ENCODE measurements around the gene ADAM21.
A peak's percentile ranks its signal among the peaks of the same experiment; 100 is the strongest.
"Not testable (repeated sequence)": the region's sequence is repeated elsewhere in the genome, so short reads cannot be mapped to it uniquely, and the experiment has no call there.

Gene ADAM21

DNA sequence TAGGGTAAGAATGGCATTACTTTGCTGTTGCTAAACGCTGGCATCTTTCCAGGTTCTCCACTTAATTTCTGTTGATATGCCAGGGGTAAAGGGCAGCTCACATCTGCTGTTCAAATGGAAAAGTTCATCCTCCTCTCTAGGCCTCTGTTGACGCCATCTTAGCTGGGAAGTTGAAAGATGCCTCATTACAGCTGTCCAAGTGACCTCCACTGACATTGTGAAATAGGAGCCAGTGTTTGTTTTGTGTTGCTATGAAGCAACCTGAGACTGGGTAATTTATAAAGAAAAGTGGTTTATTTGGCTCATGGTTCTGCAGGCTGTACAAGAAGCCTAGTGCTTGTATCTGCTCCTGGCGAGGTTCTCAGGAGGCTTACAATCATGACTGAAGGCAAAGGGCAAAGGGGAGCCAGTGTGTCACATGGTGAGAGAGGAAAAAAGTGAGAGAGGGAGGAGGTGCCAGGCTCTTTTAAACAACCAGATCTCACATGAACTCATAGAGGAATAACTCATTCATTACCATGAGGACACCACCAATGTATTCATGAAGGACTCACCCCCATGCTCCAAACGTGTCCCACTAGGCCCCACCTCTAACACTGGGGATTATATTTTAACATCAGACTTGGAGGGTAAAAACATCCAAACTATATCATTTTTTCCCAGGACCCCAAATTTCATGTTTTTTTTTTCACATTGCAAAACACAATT, 3.2 kb upstream of the ADAM21 start:
- Histone ChIP-seq H3K4me1 (ENCODE audit: low read length) (no peaks in the 10 kb centered on the region), H3K4me3 (ENCODE audit: low read length) (no peak overlapping the region), H3K27me3 (ENCODE audit: low read depth, low read length) (no peaks in the 10 kb centered on the region), H3K79me2 (ENCODE audit: low read length) (no peaks in the 10 kb centered on the region), H3K9me3 (ENCODE audit: insufficient read depth, low read length) (no peaks in the 10 kb centered on the region), H2AFZ (ENCODE audit: low read depth, low read length) (no peak overlapping the region), H3K4me2 (ENCODE audit: low read length) (no peak overlapping the region), H3K9ac (ENCODE audit: low read length) (no peak overlapping the region), H3K27ac (ENCODE audit: low read length) (no peak overlapping the region), H3K36me3 (replicated peaks; ENCODE audit: low read depth, low read length) (no peaks in the 10 kb centered on the region), H4K20me1 (ENCODE audit: insufficient read depth, low read length) (no peaks in the 10 kb centered on the region)
- TF ChIP-seq EZH2phosphoT487 (IDR thresholded peaks at IDR 0.05; ENCODE audit: low read depth) = no peak
- TF ChIP-seq, protein P1, sequence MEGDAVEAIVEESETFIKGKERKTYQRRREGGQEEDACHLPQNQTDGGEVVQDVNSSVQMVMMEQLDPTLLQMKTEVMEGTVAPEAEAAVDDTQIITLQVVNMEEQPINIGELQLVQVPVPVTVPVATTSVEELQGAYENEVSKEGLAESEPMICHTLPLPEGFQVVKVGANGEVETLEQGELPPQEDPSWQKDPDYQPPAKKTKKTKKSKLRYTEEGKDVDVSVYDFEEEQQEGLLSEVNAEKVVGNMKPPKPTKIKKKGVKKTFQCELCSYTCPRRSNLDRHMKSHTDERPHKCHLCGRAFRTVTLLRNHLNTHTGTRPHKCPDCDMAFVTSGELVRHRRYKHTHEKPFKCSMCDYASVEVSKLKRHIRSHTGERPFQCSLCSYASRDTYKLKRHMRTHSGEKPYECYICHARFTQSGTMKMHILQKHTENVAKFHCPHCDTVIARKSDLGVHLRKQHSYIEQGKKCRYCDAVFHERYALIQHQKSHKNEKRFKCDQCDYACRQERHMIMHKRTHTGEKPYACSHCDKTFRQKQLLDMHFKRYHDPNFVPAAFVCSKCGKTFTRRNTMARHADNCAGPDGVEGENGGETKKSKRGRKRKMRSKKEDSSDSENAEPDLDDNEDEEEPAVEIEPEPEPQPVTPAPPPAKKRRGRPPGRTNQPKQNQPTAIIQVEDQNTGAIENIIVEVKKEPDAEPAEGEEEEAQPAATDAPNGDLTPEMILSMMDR (IDR thresholded peaks at IDR 0.05; ENCODE audit: low read depth, low read length) = no peak

DNA sequence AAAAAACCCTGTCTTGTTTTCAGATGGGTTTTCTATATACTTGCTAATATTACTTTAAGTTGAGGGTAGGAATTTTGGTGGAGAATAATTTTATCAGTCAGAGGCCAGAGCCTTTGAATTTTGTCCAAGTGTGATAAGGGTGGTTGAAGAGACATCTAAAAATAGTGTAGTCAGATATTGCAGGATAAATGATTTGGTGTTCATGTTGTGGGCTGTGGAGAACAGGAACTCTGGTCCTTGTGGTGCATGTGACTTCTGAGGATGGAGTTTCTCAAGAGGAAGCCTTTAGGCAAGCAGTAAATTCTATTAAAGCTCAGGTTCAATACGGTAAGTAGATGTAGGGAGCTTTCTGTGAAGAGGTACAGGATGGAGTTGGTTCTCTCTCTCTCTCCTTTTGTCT, 2.8 kb downstream of the ADAM21 start:
- no peaks in the 10 kb centered on the region for H3K4me1 ChIP-seq (ENCODE audit: low read length)
- no peak overlapping the region for H3K9ac ChIP-seq (ENCODE audit: low read length)
- H3K4me3 ChIP-seq (ENCODE audit: low read length) = no peak overlapping the region
- H2AFZ ChIP-seq (ENCODE audit: low read depth, low read length) = no peak overlapping the region
- H3K79me2 ChIP-seq (ENCODE audit: low read length) = no peaks in the 10 kb centered on the region
- H3K4me2 ChIP-seq (ENCODE audit: low read length) = no peak overlapping the region
- H3K27me3 ChIP-seq (ENCODE audit: low read depth, low read length) = no peaks in the 10 kb centered on the region
- no peak overlapping the region for H3K27ac ChIP-seq (ENCODE audit: low read length)
- no peaks in the 10 kb centered on the region for H4K20me1 ChIP-seq (ENCODE audit: insufficient read depth, low read length)
- H3K36me3 ChIP-seq (replicated peaks; ENCODE audit: low read depth, low read length) = no peaks in the 10 kb centered on the region
- H3K9me3 ChIP-seq (ENCODE audit: insufficient read depth, low read length) = no peaks in the 10 kb centered on the region
- no peak for TF ChIP-seq EZH2phosphoT487 (IDR thresholded peaks at IDR 0.05; ENCODE audit: low read depth)

- Histone ChIP-seq H3K4me3 (ENCODE audit: low read length) (no peak overlapping the region), H3K9me3 (ENCODE audit: insufficient read depth, low read length) (no peaks in the 10 kb centered on the region), H3K27me3 (ENCODE audit: low read depth, low read length) (no peaks in the 10 kb centered on the region), H3K9ac (ENCODE audit: low read length) (no peak overlapping the region), H3K36me3 (replicated peaks; ENCODE audit: low read depth, low read length) (peaks cover 8% of the 10 kb centered on the region), H4K20me1 (ENCODE audit: insufficient read depth, low read length) (no peaks in the 10 kb centered on the region), H3K79me2 (ENCODE audit: low read length) (no peaks in the 10 kb centered on the region), H3K4me2 (ENCODE audit: low read length) (0 out of 2 replicates have a peak overlapping the region, but pooled peaks have one; percentile 2), H3K4me1 (ENCODE audit: low read length) (peaks cover 51% of the 10 kb centered on the region), H2AFZ (ENCODE audit: low read depth, low read length) (no peak overlapping the region), H3K27ac (ENCODE audit: low read length) (no peak overlapping the region)
- TF ChIP-seq, protein P1 (IDR thresholded peaks at IDR 0.05; ENCODE audit: low read depth, low read length) = no peak
- TF ChIP-seq EZH2phosphoT487 (IDR thresholded peaks at IDR 0.05; ENCODE audit: low read depth) = no peak
These were observed 16.8 kb downstream of the ADAM21 start for GRCh38 chr14:70468731-70469130.

DNA sequence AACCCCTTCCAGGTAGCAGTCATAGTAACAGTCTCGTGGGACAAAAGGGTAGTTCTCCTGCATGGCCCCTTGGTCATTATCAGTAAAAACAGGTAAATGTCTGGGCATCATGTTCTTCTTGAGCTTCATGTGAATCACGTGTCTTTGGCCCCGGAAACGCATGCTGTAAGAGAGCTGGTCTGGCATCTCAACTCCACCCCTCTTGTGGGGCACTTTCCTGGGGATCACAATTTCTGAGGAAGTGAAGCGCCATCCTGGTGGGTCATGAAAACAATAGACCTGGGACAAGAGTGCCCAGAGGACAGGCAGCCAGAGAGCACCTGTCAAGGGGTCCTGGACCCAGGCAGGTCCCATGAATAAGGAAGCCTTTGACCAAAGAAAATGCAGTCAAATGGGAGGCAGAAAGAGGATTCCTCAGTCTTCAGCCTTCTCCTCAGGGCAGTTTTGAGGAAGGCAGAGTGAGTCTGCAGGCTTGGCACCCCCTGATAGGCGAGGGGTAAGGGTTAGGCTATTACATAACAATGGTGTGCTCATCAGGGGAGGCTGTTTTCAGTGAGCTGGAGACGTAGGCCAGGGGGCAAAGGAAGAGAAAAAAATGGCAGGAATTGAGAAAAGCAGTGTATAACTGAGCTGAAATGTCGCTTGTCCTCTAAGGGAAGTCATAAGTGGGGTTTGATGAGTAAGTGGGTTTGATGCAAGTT, 19.0 kb downstream of the ADAM21 start:
- peak overlapping the region; percentile 57 for H3K9ac ChIP-seq (ENCODE audit: low read length)
- peak overlapping the region; percentile 80 for H3K4me2 ChIP-seq (ENCODE audit: low read length)

More for the DNA sequence above, 19.0 kb downstream of the ADAM21 start:
- H3K27ac ChIP-seq (ENCODE audit: low read length) = peak overlapping the region; percentile 97
- not testable (repeated sequence) for H3K9me3 ChIP-seq (ENCODE audit: insufficient read depth, low read length); H4K20me1 ChIP-seq (ENCODE audit: insufficient read depth, low read length); H3K27me3 ChIP-seq (ENCODE audit: low read depth, low read length); H3K79me2 ChIP-seq (ENCODE audit: low read length)
- peaks cover 62% of the 10 kb centered on the region for H3K4me1 ChIP-seq (ENCODE audit: low read length)
- H3K36me3 ChIP-seq (replicated peaks; ENCODE audit: low read depth, low read length) = peaks cover 13% of the 10 kb centered on the region
- H2AFZ ChIP-seq (ENCODE audit: low read depth, low read length) = peak overlapping the region; percentile 63; the same call in 1 of the 2 replicates
- peak overlapping the region; percentile 52 for H3K4me3 ChIP-seq (ENCODE audit: low read length)
